Pancreas (tissue), 10 donors: ENCODE data around the gene PGF. TPM values are rescaled to one million over a fixed set of nuclear protein-coding genes. Genes with fewer than 3 reads are reported as not detected.

Experiments
- ATAC-seq, 4 donors: fragments of 200-7000 bp; cut with Tn5 transposase; one replicate each; pipeline versions ENCODE4 v1.8.0 to v1.9.1; 2020; ENCODE audit warnings: mild to moderate bottlenecking in 4 of 4, moderate library complexity in 4 of 4
- DNase-seq, 6 donors: peaks; one replicate each; pipeline ENCODE4 v3.0.0-alpha.2; 2020
- FAIRE-seq: peaks from 2 replicates; lab custom pipeline; 2012; peaks lifted over from hg19 to GRCh38; lab: Jason Lieb, UNC
- H3K27ac ChIP-seq, 4 donors: fragments of 200-600 bp; sonication (generic); 1 replicate in 3 of 4; 2 replicates in 1 of 4; pipeline versions ENCODE4 v1.5.0 to v1.8.0; 2020
- H3K27me3 ChIP-seq, 4 donors: fragments of 200-600 bp; one replicate each; pipeline ENCODE4 v1.8.0; 2021
- H3K36me3 ChIP-seq, 3 donors: fragments of 200-600 bp; sonication (generic) in 1 of 3; one replicate each; pipeline versions ENCODE4 v1.5.0 to v1.8.0; 2020 to 2021
- H3K4me1 ChIP-seq, 3 donors: fragments of 200-600 bp; one replicate each; pipeline ENCODE4 v1.8.0; 2021
- H3K4me3 ChIP-seq, 4 donors: fragments of 200-600 bp; sonication (generic) in 2 of 4; one replicate each; pipeline versions ENCODE4 v1.5.0 to v1.8.0; 2020 to 2021
- H3K9me3 ChIP-seq, 4 donors: fragments of 200-600 bp; one replicate each; pipeline ENCODE4 v1.8.0; 2021
- CTCF ChIP-seq, 4 donors: fragments of 200-600 bp; sonication (generic) in 3 of 4; IDR thresholded peaks; one replicate each; pipeline versions ENCODE4 v1.5.0 to v1.8.0; 2021; ENCODE audit warnings: antibody characterized with exemption in 4 of 4
- WGBS, 2 donors: extraction: QIAGEN DNeasy Blood & Tissue Kit; methylation state at CpG; one replicate each; pipeline ENCODE4 v1.1.7; 2013; 5-methylcytosine and 5-hydroxymethylcytosine counted together
- intact Hi-C, 3 donors: fragments of 100-400 bp; cut with DNase I; formaldehyde crosslinking; loops; one replicate each; pipeline versions ENCODE4 v1.11.1 to v1.14.2; 2022
- polyA plus RNA-seq, 2 donors: library from polyadenylated mRNA; stranded (reverse); fragments of 200-250 nt; gene quantifications; one replicate each; pipeline ENCODE4 v1.2.3, GENCODE V29; 2013
- total RNA-seq, 6 donors: library from RNA; stranded (reverse); fragmentation: NEBNext Ultra II Directional in 4 of 6; extraction: Animal tissue kit (Norgen Biotek cat#: 25700) in 4 of 6; gene quantifications; one replicate each; pipeline versions ENCODE4 v1.2.1 to v1.2.4, GENCODE V29; 2021 to 2023
- donor health status: healthy with polysubstance abuse.
- donor health status: DM: no; HTN: no; CAD: no; lungs with moderate emphysema.
- donor health status: DM: no; HTN: no; CAD: no.
- donor health status: control.
- donor health status: control.
- donor health status: Bipolar disorder and iron deficiency.
- donor health status: DM: yes; HTN: yes; CAD: no.
- donor health status: DM: no; HTN: no; CAD: no.
- donor health status: DM: no; HTN: no; CAD: no.
- donor health status: DM: yes; HTN: yes; CAD: no.

Gene PGF
- total and polyA plus RNA-seq, 8 donors, result 0.73 to 4.7 (median 1.6) TPM

- FAIRE-seq (no peak), DNase-seq (peak in 1 of 6 donors; percentile 50), ATAC-seq (no peak)
- H3K9me3 ChIP-seq, result no peaks in the 10 kb centered on the region
- H3K4me3 ChIP-seq, result no peak overlapping the region
- no peaks in the 10 kb centered on the region for H3K36me3 ChIP-seq
- 86 to 96% methylated on average over 10 of the region's 10 CpGs for WGBS, 2 donors
- H3K27ac ChIP-seq, result no peak overlapping the region
- no peak for TF ChIP-seq CTCF (IDR thresholded peaks at IDR 0.05)
- H3K4me1 ChIP-seq, result peaks cover 0 to 3% (median 0%) of the 10 kb centered on the region in 3 donors
- intact Hi-C loops, result loop anchor here in 2 of 3 donors (10.0 kb wide), 1 partner anchor 172 kb away; no protein-coding TSS in a partner anchor
- no peaks in the 10 kb centered on the region for H3K27me3 ChIP-seq
These were observed 42.6 kb downstream of the PGF start for GRCh38 chr14:74912801-74913200.

GRCh38 chr14:74912111-74912510 lies 43.3 kb downstream of the PGF start:
- DNase-seq, result no peak
- no peaks in the 10 kb centered on the region for H3K27me3 ChIP-seq
- intact Hi-C loops, result loop anchor here in 2 of 3 donors (10.0 kb wide), 1 partner anchor 173 kb away; no protein-coding TSS in a partner anchor
- 86 to 92% methylated on average over 6 of the region's 6 CpGs for WGBS, 2 donors
- no peak for ATAC-seq
- H3K4me1 ChIP-seq, result peaks cover 0 to 3% (median 0%) of the 10 kb centered on the region in 3 donors
- no peaks in the 10 kb centered on the region for H3K9me3 ChIP-seq
- no peak for FAIRE-seq
- no peak for TF ChIP-seq CTCF (IDR thresholded peaks at IDR 0.05)
- no peak overlapping the region for H3K27ac ChIP-seq
- H3K36me3 ChIP-seq, result no peaks in the 10 kb centered on the region
- no peak overlapping the region for H3K4me3 ChIP-seq

- ATAC-seq (no peak), DNase-seq (no peak), FAIRE-seq (no peak)
- Histone ChIP-seq H3K27ac (no peak overlapping the region), H3K27me3 (no peaks in the 10 kb centered on the region), H3K36me3 (no peaks in the 10 kb centered on the region), H3K9me3 (no peaks in the 10 kb centered on the region), H3K4me1 (peaks cover 0 to 3% (median 0%) of the 10 kb centered on the region in 3 donors), H3K4me3 (no peak overlapping the region)
- no peak for TF ChIP-seq CTCF (IDR thresholded peaks at IDR 0.05)
- WGBS, 2 donors, result 82 to 87% methylated on average over 5 of the region's 5 CpGs
- intact Hi-C loops, result loop anchor here in 2 of 3 donors (10.0 kb wide), 1 partner anchor 173 kb away; no protein-coding TSS in a partner anchor
These were observed 43.7 kb downstream of the PGF start for GRCh38 chr14:74911704-74912103.

GRCh38 chr14:74911221-74911620 lies 44.2 kb downstream of the PGF start:
- Histone ChIP-seq H3K9me3 (no peaks in the 10 kb centered on the region), H3K4me1 (peaks cover 0 to 3% (median 0%) of the 10 kb centered on the region in 3 donors), H3K27me3 (no peaks in the 10 kb centered on the region), H3K27ac (no peak overlapping the region), H3K36me3 (no peaks in the 10 kb centered on the region), H3K4me3 (no peak overlapping the region)
- FAIRE-seq, result no peak
- ATAC-seq, result no peak
- 91 to 97% methylated on average over 6 of the region's 6 CpGs for whole genome bisulfite sequencing, 2 donors
- intact Hi-C loops, result loop anchor here in 2 of 3 donors (10.0 kb wide), 1 partner anchor 174 kb away; no protein-coding TSS in a partner anchor
- no peak for DNase-seq
- TF ChIP-seq CTCF (IDR thresholded peaks at IDR 0.05), result no peak

- whole genome bisulfite sequencing, 2 donors, result 83 to 84% methylated on average over 9 to 10 of the region's 10 CpGs
- H3K27ac ChIP-seq, result no peak overlapping the region
- FAIRE-seq (no peak), ATAC-seq (no peak), DNase-seq (no peak)
- no peaks in the 10 kb centered on the region for H3K9me3 ChIP-seq
- no peaks in the 10 kb centered on the region for H3K27me3 ChIP-seq
- intact Hi-C loops, result loop anchor here in 2 of 3 donors (10.0 kb wide), 1 partner anchor 174 kb away; no protein-coding TSS in a partner anchor
- peaks cover 0 to 3% (median 0%) of the 10 kb centered on the region in 3 donors for H3K4me1 ChIP-seq
- no peak overlapping the region for H3K4me3 ChIP-seq
- no peak for TF ChIP-seq CTCF (IDR thresholded peaks at IDR 0.05)
- H3K36me3 ChIP-seq, result no peaks in the 10 kb centered on the region
These were observed 44.8 kb downstream of the PGF start for GRCh38 chr14:74910556-74910955.
